GM19372 (cell line): ENCODE results near the gene KRCC1.

Source experiments
- ATAC-seq: cut with Tn5 transposase; IDR thresholded peaks from one replicate; pipeline ENCODE4 v1.9.1; 2021; ENCODE audit warnings: mild to moderate bottlenecking, low read depth, moderate library complexity; ENCODE audit not compliant: unreplicated experiment

KRCC1 gene

GRCh38 chr2:88055371-88056128 lies at the start of gene KRCC1:
Gene KRCC1 (minus strand): TSS chr2:88055783. CDS start chr2:88028563, 27,220 bp downstream.
- peak; percentile 94 for ATAC-seq

DNA sequence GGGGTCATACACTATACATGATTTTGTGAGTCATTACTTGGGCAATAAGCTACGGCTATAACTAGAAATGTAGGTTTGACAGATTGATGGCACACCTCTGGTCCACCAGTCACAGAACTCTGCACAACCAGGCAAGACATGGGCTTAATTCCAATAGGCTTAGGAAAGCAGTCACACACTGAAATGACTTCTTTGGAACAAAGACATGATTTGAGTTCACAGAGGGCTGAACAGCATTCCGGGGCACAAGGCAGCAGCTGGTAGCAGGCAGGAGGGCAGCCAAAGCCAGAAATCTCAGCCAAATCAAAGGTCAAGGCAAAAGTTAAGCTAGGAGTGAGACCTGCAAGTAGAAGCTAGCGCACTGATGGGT lies 44.9 kb upstream of the KRCC1 start:
- ATAC-seq: no peak

- ATAC-seq: no peak
Measured at GRCh38 chr2:88099798-88100488, 44.4 kb upstream of the KRCC1 start.

GRCh38 chr2:88098558-88098900 lies 42.9 kb upstream of the KRCC1 start:
- no peak for ATAC-seq

DNA sequence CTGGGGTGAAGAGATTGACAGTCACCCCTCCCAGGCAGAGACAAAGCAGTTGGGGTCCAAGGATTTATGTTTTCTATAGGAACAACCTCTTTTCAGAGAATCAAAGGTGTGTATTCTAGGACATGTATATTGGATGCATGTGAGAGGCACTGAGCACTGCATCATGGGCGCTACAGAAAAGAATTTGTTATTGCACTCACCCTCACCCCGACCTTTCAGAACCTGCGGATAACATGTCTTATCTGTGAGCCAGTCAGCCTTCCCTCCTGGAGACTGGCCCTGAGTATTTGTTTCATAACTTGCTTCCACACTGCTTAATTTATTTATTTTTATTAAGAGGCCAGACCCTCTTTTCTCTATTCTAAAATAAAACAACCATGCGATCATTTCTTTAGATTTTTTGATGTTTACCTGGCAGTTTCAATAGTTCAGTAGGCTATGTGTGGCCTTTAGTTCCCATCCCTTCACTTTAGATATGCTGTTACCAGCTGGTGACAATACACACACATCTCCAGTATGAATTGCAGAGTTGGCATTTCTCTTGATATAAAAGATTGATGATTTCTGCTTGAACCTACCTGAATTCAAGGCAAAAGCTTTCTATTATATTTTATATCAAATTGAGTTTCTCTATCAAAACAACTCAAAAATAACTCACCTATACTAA lies 42.4 kb upstream of the KRCC1 start:
- ATAC-seq: no peak

DNA sequence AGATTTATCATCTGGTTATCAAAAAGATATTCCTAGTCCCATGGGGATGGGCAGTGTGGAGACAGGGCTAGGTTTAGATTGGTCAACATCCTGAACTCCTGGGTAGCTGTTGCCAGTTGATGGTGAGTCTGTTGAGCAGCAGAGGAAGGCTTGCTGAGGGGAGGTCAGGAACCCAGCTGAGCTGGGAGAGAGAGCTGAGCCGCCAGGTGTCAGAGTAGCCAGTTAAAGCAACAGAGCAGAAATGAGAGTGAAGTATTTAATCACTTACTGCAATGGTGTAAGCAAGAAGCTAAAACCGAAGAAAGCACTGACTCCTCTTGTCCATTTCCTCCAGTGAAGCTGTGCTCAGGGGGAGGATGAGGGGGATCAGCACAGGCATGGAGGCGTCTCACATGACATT lies 41.6 kb upstream of the KRCC1 start:
- ATAC-seq: no peak

GRCh38 chr2:88096708-88097107 lies 41.1 kb upstream of the KRCC1 start:
- ATAC-seq: no peak

- ATAC-seq: no peak
Measured at GRCh38 chr2:88095022-88095421, 39.4 kb upstream of the KRCC1 start.

- ATAC-seq: no peak
Measured at GRCh38 chr2:88092773-88093172, 37.2 kb upstream of the KRCC1 start.

- ATAC-seq: no peak
Measured at GRCh38 chr2:88091943-88092342, 36.4 kb upstream of the KRCC1 start.

DNA sequence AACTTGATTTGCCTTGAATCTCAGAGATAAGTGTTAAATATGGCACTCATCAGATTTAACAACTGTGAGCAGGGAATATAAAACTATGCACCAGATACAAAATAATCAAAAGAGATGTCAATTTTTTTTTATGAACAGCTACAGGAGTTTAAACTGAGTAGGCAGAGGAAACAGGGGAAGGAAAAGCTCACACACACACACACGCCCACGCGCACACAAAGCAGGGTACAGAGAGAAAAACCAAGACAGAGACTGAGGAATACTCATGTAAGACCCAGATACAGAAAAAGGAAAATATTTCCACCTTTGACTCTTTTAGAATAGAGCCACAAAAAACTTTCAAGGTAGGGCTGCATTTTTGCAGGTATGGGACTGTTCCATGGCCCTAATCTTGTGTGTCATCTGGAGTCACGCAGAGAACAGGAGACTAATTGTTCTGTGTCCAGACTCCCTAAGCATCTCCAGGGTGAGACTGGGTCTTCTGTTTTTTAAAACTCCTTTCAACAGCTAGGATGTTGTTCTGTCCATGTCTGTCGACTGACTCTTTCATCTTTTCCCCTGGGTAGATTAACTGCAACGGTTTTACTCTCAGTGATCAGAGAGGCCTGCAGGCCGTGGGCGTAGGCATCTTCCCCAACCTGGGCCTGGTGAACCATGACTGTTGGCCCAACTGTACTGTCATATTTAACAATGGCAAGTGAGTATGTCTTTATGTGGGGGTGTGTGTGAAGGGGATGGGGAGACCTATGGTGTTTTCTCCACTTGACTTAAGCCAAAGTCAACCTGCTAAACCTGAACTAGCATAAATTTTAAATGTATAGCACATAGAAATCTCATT lies 35.1 kb upstream of the KRCC1 start:
- ATAC-seq: no peak

DNA sequence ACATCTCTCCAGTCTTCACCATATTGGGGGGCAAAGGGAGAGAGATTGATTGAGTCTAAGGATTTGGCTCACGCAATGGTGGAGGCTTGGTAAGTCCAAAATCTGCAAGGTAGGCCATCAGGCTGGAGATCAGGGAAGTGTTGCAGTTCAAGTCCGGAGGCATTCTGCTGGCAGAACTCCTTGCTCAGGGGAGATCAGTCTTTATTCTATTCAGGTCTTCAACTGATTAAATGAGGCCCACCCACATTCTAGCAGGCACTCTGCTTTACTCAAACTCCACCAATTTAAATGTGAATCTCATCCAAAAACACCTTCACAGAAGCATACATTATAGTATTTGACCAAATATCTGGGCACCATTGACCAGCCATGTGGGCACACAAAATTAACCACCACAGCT lies 33.4 kb upstream of the KRCC1 start:
- ATAC-seq: no peak

GRCh38 chr2:88087763-88088162 lies 32.2 kb upstream of the KRCC1 start:
- no peak for ATAC-seq

- ATAC-seq: no peak
Measured at GRCh38 chr2:88087073-88087472, 31.5 kb upstream of the KRCC1 start.

DNA sequence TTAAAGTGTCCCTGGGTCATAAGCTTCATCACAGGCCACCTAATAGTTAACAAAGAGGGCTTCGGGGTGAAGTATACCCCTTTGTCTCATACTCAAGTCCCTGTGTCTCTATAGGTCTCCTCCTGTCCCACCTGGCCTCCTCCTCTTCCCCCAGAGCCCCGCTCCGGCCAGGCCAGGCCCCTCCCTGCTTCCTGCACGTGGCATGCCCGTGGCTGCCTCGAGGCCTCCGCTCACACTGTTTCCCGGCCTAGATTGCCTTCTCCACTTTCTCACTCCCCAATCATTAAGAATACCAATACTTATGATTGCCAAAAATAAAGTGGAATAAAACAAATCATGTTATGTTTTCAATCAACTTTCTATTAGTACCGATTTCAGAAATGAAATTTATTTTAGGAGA lies 30.8 kb upstream of the KRCC1 start:
- ATAC-seq: no peak

DNA sequence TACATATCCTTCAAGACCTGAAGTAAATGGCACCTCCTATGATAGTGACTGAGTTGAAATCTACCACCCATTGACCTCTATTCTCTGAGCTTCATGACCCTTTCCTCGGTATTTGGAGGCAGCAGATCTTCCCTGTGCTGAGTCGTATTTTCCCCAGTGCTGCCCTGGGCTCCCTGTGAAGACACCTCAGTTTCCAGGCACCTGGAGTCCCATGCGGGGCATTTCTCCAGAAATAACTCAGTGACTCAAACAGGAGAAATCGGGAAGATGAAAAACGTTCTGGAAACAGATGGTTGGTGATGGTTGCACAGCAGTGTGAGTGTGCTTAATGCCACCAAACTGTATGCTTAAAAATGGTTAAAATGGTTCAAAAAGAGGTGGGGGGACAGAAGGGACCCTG lies 30.0 kb upstream of the KRCC1 start:
- no peak for ATAC-seq

GRCh38 chr2:88085099-88085498 lies 29.5 kb upstream of the KRCC1 start:
- ATAC-seq: no peak

DNA sequence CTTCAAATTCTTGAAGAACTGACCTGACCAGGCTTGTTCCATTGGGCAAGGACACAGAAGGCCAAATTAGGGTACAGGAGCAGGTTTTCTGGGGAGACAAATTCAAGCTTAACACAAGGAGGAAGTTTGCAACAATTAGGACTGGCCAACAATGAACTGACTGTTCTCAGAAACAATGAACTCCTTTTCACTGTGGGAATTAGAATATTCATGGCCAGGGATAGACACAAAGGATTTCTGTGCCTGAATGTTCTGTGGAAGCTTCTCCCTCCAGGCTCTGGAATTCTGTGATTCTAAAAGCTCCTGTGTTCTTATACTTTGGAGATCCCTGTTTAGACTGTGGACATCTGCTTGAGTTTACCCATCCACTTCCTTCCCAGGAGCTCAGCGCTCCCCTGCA lies 27.2 kb upstream of the KRCC1 start:
- ATAC-seq: no peak

DNA sequence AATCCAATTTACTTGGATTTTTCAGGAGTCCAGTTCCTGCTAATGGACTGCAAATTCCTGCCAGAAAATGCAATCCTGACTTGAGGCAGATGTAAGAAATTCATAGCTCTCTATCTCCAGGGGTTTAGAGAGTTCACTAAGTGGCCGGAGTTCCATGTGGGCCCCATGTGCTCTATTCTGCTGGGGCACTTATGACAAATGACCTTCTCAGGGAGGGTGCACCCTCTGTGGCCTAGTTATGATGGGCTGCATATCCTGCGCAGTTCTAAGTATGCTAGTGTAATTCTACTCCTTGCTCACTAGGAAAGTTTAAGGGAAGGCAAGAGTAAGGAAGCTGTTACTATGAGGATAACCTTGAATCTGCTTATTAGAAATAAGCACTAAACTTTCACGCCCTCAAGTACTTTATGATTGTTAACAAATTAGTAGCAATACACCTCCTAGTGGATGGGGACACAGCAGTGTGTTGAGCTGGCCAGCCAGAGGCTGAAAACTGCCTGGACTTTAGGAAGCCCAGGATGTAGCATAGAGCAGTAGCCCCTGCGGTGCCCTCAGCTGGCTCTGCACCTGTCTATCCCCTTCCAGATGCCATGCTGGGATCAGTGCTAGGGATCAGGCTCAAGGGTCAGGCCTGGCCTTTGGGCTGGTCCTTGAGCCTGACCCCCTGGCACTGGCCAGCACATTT lies 26.5 kb upstream of the KRCC1 start:
- ATAC-seq: no peak

- no peak for ATAC-seq
Measured at GRCh38 chr2:88080545-88080944, 25.0 kb upstream of the KRCC1 start.
